SU-DHL-6 (cell line): ENCODE measurements around the gene SUCO.

Experiments used
- EZH2phosphoT487 ChIP-seq: fragments of 200-600 bp; sonication (generic), shearing (Covaris generic); conservative IDR thresholded peaks from 2 replicates; pipeline ENCODE4 v1.6.1; 2018; ENCODE audit warnings: mild to moderate bottlenecking, antibody characterized with exemption, low read length, moderate library complexity, mixed read lengths
- TF ChIP-seq, protein P1 (sequence below): fragments of 200-600 bp; sonication (generic); IDR thresholded peaks from one replicate; pipeline ENCODE4 v1.5.1; 2017; ENCODE audit warnings: antibody characterized with exemption, mild to moderate bottlenecking, low read length, moderate library complexity; ENCODE audit not compliant: insufficient read depth, poor library complexity, severe bottlenecking

DNA sequence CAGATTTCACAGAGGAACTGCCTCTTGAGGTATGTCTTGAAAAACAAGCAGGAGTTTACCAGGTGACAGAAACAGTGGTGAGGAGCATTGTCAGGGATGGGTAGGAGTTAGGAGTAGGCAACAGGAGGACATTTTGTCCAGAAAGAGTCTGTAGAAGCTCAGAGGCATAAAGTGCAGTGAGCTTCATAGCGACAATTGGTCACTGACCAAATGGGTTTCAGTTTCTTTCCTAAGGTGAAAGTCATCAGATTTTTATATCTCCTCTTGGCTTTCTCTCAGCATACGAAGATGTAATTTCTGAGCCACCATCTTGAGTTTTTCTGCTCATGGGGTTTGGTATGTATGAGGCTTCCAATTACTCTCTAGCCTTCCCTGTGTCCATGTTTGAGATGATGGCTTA lies 96.7 kb downstream of the SUCO start:
- TF ChIP-seq, protein P1, sequence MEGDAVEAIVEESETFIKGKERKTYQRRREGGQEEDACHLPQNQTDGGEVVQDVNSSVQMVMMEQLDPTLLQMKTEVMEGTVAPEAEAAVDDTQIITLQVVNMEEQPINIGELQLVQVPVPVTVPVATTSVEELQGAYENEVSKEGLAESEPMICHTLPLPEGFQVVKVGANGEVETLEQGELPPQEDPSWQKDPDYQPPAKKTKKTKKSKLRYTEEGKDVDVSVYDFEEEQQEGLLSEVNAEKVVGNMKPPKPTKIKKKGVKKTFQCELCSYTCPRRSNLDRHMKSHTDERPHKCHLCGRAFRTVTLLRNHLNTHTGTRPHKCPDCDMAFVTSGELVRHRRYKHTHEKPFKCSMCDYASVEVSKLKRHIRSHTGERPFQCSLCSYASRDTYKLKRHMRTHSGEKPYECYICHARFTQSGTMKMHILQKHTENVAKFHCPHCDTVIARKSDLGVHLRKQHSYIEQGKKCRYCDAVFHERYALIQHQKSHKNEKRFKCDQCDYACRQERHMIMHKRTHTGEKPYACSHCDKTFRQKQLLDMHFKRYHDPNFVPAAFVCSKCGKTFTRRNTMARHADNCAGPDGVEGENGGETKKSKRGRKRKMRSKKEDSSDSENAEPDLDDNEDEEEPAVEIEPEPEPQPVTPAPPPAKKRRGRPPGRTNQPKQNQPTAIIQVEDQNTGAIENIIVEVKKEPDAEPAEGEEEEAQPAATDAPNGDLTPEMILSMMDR = no peak
- no peak for TF ChIP-seq EZH2phosphoT487
